T-helper 1 cell treated with Interleukin-12 subunit alpha and Interleukin-12 subunit beta and Interleukin-4 antibody, amounts not matched to agents 30 μg/mL and 1 μg/mL, for 36 hours (primary cell): ENCODE measurements around the gene SUSD3.
A peak's percentile ranks its signal among the peaks of the same experiment; 100 is the strongest.
"Not testable (repeated sequence)": the region's sequence is repeated elsewhere in the genome, so short reads cannot be mapped to it uniquely, and the experiment has no call there.

ENCODE experiments used
- H3K27ac Mint-ChIP-seq: one replicate; pipeline ENCODE4 v1.8.0; 2021; ENCODE audit warnings: mild to moderate bottlenecking, mixed read lengths
- H3K27me3 Mint-ChIP-seq: one replicate; pipeline ENCODE4 v1.8.0; 2021; ENCODE audit warnings: low read depth, mixed read lengths
- H3K36me3 Mint-ChIP-seq: one replicate; pipeline ENCODE4 v1.8.0; 2021; ENCODE audit warnings: low read depth, mixed read lengths
- H3K4me1 Mint-ChIP-seq: one replicate; pipeline ENCODE4 v1.8.0; 2021; ENCODE audit warnings: low read depth, mixed read lengths
- H3K4me3 Mint-ChIP-seq: one replicate; pipeline ENCODE4 v1.8.0; 2021; ENCODE audit warnings: mild to moderate bottlenecking, moderate library complexity, mixed read lengths
- H3K9me3 Mint-ChIP-seq: one replicate; pipeline ENCODE4 v1.8.0; 2021; ENCODE audit warnings: mixed read lengths

SUSD3 gene

DNA sequence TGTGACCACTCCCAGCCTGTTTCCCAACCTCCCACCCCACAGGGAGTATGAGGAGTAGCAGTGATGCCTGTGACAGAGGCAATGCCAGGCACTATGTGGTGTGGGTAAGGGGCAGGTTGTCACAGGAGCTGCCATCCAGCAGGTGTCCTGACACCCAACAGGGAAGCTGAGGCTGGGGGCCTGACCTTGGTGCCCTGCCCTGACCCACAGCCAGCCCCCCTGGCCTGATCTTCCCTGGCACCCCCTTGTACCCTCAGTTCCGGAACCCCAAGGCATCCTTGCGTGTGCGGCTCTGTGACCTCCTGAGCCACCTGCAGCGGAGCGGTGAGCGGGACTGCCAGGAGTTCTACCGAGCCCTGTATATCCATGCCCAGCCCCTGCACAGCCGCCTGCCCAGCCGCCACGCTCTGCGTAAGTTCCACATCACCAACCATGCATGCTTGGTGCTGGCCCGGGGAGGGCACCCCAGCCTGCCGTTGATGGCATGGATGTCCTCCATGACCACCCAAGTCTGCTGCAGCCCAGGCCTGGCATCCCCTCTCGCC, 51.9 kb downstream of the SUSD3 start:
- Mint-ChIP-seq H3K27ac (no peak overlapping the region), H3K4me1 (peaks cover 39% of the 10 kb centered on the region), H3K4me3 (no peak overlapping the region), H3K36me3 (peaks cover 20% of the 10 kb centered on the region), H3K27me3 (no peaks in the 10 kb centered on the region), H3K9me3 (peaks cover 3% of the 10 kb centered on the region)

DNA sequence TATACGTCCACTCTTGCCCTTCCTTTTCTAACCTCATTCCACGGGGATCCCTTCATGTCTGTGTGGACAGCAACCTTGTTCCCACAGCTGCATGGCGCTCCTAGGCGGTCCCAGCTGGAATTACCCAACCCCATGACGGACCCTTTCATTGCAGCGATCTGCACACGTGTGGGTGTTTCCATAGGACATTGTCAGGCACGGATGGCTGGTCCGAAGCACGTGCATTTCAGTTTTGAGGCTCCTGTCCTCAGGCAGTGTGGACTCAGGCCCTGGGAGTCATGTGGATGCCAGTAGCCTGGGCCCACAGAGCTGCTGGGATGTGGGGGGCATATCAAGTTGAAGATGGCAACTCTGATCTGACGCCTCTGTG, 52.5 kb downstream of the SUSD3 start:
- Mint-ChIP-seq H3K4me3 (no peak overlapping the region), H3K9me3 (no peaks in the 10 kb centered on the region), H3K27ac (peak overlapping the region; percentile 58), H3K36me3 (peaks cover 18% of the 10 kb centered on the region), H3K4me1 (peaks cover 36% of the 10 kb centered on the region), H3K27me3 (no peaks in the 10 kb centered on the region)

DNA sequence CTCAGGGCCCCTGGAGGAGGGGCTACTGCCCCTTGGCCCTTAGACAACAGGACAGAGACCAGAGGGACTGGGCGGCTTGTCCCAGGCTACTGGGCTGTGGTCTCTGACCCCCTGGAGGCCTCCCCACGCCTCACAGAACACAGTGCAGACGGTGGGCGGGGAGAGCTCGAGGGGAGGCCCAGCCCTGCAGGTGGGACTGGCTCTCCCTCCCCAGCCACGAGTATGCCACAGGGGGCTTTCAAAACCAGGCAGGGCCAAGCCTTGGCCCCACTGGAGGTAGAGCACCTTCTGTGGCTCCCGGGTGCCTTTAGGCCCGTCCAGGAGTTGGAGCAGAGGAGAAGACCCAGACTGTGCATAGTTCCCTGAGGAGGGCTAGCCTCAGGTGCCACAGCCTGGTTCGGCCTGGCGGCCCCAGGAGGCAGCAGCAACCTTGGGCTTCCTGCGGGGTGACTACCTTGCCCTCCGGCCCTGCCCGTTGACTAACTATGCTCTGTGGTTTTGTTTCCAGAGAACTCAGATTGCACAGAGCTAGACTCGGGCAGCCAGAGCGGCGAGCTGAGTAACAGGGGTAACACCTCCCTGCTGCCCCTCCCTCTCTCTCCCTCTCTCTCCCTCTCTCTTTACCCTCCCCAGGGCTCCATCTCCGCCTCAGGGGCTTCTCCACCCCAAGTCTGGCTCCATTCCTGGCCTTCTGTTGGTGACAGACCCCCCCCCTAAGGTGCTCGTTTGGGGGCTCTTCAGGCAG, 53.0 kb downstream of the SUSD3 start:
- Mint-ChIP-seq H3K4me1 (peaks cover 33% of the 10 kb centered on the region), H3K27me3 (no peaks in the 10 kb centered on the region), H3K36me3 (peaks cover 18% of the 10 kb centered on the region), H3K4me3 (no peak overlapping the region), H3K9me3 (no peaks in the 10 kb centered on the region), H3K27ac (no peak overlapping the region)

DNA sequence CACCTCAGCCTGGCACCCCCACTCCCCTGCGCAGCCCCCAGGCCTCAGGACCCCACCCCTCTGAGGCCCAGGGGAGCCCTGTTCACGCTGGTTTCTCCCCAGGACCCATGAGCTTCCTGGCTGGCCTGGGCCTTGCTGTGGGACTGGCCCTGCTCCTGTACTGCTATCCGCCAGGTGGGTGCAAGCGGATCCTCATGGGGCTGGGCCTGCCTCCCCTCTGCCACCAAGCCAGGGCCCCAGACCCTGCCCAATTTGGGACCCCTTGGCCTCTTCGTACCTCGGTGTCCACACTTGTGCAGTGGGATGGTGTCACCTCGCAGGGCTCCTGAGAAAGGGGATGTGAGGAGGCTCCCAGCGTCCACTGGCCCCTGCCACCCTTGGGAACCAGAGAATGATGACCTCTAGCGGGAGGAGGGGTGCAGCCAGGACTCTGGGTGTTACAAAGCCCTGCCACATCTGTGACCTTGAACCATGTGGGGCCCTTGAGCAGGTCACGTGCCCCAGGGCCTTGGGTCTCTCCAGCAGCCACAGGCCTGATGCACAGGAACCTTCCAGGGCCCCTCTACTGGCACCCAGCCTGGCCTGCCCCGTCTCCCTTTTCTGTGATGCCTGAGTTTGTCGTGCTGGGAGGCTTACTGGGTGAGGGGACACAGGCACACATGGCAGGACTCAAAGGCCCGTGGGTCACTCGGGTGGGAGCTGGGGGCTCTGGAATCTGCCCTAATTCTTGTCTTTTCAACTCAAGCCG, 53.8 kb downstream of the SUSD3 start:
- no peak overlapping the region for H3K4me3 Mint-ChIP-seq
- no peak overlapping the region for H3K27ac Mint-ChIP-seq
- no peaks in the 10 kb centered on the region for H3K27me3 Mint-ChIP-seq
- H3K9me3 Mint-ChIP-seq = no peaks in the 10 kb centered on the region
- peaks cover 15% of the 10 kb centered on the region for H3K36me3 Mint-ChIP-seq
- peaks cover 26% of the 10 kb centered on the region for H3K4me1 Mint-ChIP-seq

DNA sequence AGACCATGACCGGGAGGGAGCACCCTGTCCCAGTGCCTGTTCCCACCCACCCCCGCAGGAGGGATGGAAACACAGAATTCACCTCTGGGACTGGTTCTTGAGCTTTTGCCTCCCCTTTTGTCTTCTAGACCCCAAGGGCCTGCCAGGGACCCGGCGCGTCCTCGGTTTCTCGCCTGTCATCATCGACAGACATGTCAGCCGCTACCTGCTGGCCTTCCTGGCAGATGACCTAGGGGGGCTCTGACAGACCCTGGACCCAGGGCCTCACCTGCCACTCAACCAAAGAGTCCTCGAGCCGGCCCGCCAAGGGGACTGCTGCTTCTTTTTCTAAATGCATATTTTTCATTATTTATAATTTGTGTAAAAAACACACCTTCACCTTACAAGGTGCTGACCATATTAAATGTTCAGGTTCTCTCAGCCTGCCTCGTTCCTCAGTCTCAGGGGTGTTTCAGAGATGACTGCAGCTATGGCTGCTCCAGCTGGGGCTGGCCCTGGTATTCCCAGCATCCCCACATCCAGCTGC, 54.4 kb downstream of the SUSD3 start:
- Mint-ChIP-seq H3K4me1 (peaks cover 21% of the 10 kb centered on the region), H3K4me3 (no peak overlapping the region), H3K36me3 (peaks cover 12% of the 10 kb centered on the region), H3K27me3 (no peaks in the 10 kb centered on the region), H3K27ac (no peak overlapping the region), H3K9me3 (no peaks in the 10 kb centered on the region)

DNA sequence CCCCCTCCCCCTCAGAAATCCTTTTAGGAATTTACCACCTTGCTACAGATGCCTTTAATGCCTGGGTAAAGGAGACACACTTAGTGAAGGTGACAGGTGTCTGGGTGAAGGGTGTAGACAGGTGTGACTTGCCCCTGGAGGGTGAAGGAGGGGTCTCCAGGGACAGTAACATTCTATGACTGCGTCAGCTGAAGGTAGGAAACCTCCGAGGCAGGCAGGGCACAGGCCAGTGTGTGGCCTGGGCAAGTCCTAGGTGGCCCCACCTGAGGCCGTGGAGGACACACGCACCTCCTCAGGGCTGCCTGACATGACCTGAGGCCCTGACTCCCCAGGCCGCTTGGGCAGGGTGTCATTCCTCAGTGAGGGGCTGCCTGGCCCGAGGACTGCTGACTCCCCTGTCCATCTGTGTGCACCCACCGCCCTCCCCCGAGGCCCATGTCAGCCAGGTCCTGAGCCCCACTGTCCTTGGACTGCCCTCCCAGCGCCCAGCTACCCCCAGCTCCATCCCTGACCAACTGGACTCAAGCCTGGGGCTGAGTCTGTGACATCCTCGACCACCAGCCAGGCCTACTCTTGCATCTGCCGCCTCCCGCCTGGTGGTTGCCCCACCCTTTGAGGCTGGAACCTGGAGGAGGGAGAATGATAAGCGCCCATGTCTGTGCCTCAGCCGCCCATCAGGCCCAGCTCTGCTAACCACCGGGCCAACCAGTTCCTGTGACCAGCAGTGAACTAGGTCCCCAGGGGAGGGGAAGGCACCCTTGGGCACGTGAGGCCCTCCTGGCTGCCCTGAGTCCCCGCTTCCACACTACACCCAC, 55.9 kb downstream of the SUSD3 start:
- no peak overlapping the region for H3K4me3 Mint-ChIP-seq
- no peaks in the 10 kb centered on the region for H3K27me3 Mint-ChIP-seq
- peaks cover 12% of the 10 kb centered on the region for H3K4me1 Mint-ChIP-seq
- no peaks in the 10 kb centered on the region for H3K9me3 Mint-ChIP-seq
- peaks cover 8% of the 10 kb centered on the region for H3K36me3 Mint-ChIP-seq
- no peak overlapping the region for H3K27ac Mint-ChIP-seq

DNA sequence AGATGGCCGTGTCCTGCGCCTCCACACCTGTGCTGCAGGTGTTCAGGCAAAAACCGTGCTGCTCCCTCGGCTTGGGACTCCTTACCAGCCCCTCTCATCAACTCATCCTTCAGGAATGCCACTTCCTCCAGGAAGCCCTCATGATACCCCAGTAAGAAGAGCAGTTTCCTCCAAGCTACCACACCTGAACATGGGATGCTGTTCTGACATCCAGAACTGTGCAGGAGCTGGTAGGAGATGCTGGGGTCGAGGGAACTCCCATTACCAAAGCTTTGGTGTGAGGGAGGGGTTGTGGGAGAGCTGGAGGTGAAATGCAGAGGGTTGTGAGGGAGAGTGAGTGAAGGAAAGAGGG, 56.5 kb downstream of the SUSD3 start:
- Mint-ChIP-seq H3K4me1 (peaks cover 17% of the 10 kb centered on the region), H3K4me3 (no peak overlapping the region), H3K36me3 (peaks cover 11% of the 10 kb centered on the region), H3K9me3 (no peaks in the 10 kb centered on the region), H3K27ac (no peak overlapping the region), H3K27me3 (no peaks in the 10 kb centered on the region)

DNA sequence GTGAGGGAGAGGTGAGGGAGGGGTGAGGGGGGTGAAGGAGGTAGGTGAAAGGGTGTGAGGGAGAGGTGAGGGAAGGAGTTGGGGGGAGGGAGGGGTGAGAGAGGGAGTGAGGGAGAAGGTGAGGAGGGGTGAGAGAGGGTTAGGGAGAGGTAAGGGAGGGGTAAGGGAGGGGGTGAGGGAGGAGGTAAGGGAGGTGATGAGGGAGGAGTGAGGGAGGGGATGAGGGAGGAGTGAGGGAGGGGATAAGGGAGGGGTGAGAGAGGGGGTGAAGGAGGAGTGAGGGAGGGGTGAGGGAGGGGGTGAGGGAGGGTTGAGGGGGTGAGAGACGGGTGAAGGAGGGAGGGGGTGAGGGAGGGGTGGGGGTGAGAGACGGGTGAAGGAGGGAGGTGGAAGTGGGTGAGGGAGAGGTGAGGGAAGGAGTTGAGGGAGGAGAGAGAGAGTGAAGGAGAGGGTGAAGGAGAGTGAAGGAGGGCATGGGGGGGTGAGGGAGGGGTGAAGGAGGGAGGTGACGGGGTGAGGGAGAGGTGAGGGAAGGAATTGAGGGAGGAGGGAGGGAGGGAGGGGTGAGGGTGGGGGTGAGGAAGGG, 57.1 kb downstream of the SUSD3 start:
- no peaks in the 10 kb centered on the region for H3K27me3 Mint-ChIP-seq
- no peak overlapping the region for H3K4me3 Mint-ChIP-seq
- H3K9me3 Mint-ChIP-seq = no peaks in the 10 kb centered on the region
- peaks cover 13% of the 10 kb centered on the region for H3K36me3 Mint-ChIP-seq
- no peak overlapping the region for H3K27ac Mint-ChIP-seq
- H3K4me1 Mint-ChIP-seq = peaks cover 22% of the 10 kb centered on the region

DNA sequence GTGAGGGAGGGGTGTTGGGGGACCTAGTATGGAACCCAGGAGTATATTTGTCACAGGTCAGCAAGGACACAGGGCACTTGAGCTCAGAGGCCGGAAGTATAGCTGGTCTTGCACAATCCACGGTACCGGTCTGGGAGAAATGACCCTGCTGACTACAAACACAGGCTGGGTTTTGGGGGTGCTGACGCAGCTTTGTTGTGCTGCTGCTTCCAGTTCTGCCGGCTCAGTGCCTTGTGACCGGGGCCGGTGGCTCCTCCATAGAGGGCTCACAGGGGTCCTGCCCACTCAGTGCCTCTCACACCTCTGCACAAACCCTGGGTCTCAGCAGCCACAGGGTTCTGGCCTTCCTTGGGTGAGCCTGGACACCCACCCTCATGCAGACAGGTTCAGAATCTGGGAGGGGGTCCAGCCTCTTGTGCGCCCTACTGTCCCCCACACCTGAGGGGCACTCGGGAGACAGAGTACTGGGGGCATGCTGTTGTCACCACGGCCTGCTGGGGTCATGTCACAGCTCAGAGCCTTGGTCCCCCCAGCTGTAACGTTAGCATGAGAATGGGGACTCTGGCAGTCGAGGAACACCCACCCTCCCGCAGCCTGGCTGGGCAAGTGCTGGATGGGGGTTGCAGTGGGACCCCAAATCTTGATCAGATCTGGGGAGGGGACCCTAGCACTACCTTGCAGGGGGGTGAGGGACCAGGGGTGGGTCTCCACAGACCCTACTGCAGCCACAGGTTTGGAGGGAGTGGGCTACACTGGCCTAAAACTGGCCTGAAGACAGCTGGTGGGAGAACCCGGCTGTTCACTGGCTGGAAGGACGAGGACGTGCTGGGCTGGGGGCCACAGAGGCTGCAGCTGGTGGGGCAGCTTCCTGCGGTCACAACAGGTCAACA, 57.8 kb downstream of the SUSD3 start:
- H3K27me3 Mint-ChIP-seq = no peaks in the 10 kb centered on the region
- H3K9me3 Mint-ChIP-seq = no peaks in the 10 kb centered on the region
- H3K4me3 Mint-ChIP-seq = no peak overlapping the region
- peaks cover 8% of the 10 kb centered on the region for H3K36me3 Mint-ChIP-seq
- no peak overlapping the region for H3K27ac Mint-ChIP-seq
- H3K4me1 Mint-ChIP-seq = peaks cover 18% of the 10 kb centered on the region

DNA sequence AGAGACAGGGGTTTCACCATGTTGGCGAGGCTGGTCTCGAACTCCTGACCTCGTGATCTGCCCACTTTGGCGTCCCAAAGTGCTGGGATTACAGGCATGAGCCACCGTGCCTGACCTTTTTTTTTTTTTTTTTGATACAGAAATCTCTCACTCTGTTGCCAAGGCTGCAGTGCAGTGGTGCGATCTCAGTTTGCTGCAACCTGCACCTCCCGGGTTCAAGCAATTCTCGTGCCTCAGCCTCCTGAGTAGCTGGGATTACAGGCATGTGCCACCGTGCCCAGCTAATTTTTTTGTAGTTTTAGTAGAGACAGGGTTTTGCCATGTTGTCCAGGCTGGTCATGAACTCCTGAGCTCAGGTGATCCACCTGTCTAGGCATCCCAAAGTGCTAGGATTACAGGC, 59.0 kb downstream of the SUSD3 start:
- not testable (repeated sequence) for H3K4me3 Mint-ChIP-seq, H3K9me3 Mint-ChIP-seq, H3K27me3 Mint-ChIP-seq
- H3K36me3 Mint-ChIP-seq = peaks cover 11% of the 10 kb centered on the region
- H3K27ac Mint-ChIP-seq = peak overlapping the region; percentile 67
- peaks cover 18% of the 10 kb centered on the region for H3K4me1 Mint-ChIP-seq

DNA sequence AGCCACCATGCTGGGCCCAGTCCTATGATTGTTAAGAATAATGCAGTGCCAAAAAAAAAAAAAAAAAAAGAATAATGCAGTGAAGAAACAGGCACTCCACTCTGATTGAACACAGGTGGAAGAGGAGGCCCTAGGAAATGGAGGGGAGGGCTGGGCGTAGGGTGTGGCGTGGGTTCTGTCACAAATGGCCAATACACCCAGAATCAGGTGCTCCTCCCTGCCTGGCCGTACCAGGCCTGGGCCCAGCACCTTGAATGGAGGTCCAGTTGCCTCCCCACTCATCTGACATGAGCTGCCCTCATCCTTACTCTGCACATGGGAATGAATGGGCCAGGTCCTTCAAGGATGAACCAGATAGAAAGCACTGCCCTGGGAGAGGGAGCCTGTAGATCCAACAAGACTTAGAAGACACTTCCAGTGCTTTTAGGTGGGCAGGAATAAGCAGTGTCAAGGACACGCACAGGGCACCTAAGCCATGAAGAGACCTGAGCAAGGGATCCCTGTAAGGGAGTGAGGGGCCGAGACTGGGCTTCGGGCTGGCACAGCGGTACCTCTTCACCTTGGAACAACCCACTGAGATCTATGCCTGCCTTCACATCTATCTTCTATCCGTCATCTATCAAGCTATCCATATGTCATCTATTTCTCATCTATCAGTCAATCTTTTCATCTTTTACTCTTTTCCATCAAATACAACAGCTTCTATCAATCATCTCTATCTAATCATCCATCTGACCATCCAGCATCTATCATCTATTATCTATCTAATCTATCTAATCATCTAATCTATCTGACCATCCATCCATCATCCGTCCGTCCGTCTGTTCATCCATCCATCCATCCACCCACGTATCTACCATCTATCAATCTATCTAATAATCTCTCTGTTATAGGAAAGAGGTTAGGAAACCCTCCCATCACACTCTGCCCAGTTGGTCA, 59.7 kb downstream of the SUSD3 start:
- H3K4me1 Mint-ChIP-seq = peaks cover 18% of the 10 kb centered on the region
- no peaks in the 10 kb centered on the region for H3K9me3 Mint-ChIP-seq
- no peaks in the 10 kb centered on the region for H3K27me3 Mint-ChIP-seq
- peak overlapping the region; percentile 67 for H3K27ac Mint-ChIP-seq
- H3K4me3 Mint-ChIP-seq = no peak overlapping the region
- peaks cover 11% of the 10 kb centered on the region for H3K36me3 Mint-ChIP-seq

DNA sequence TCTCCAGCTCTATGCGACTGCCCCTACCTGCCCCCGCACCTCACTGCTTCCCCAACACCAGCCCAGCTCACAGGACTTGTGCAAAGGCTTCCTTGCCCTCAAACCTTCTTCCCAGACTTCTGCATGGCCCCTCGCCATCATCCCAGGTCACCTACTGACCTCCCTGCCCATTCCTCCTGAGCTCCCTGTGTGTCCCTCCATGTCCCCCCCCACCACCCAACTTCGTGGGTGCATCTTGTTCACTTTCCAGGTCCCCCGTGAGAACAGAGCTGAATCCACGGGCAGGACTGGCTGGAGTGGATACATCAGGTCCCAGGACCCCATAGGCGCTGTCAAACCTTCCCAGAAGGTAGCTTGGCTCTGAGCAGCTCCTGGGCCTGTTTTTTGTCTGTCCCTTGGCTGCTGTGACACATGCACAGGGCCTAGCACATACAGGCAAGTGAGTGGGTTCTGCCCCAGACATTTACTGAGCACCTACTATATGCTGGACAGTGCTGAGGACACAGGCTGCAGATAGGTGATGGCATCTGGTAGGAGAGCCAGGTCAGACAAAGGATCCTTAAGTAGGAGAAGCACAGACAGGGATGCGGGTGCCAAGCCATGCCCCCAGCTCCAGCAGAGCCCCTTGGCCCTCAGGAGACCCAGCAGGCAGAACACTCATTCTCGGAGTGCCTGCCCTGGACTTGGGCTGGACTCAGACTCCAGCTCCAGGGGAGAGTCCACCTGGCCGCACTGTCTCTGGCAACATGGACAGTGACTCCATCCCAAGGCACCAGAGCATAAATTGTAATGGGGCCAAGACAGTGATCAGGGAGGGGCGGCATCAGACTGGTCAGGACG, 60.6 kb downstream of the SUSD3 start:
- H3K27ac Mint-ChIP-seq = peak overlapping the region; percentile 65
- no peaks in the 10 kb centered on the region for H3K27me3 Mint-ChIP-seq
- peaks cover 18% of the 10 kb centered on the region for H3K4me1 Mint-ChIP-seq
- H3K4me3 Mint-ChIP-seq = no peak overlapping the region
- no peaks in the 10 kb centered on the region for H3K9me3 Mint-ChIP-seq
- peaks cover 12% of the 10 kb centered on the region for H3K36me3 Mint-ChIP-seq
